ENCODE results near the gene ALDH7A1.
"Not testable (repeated sequence)": the region's sequence is repeated elsewhere in the genome, so short reads cannot be mapped to it uniquely, and the experiment has no call there.

ALDH7A1 gene

DNA sequence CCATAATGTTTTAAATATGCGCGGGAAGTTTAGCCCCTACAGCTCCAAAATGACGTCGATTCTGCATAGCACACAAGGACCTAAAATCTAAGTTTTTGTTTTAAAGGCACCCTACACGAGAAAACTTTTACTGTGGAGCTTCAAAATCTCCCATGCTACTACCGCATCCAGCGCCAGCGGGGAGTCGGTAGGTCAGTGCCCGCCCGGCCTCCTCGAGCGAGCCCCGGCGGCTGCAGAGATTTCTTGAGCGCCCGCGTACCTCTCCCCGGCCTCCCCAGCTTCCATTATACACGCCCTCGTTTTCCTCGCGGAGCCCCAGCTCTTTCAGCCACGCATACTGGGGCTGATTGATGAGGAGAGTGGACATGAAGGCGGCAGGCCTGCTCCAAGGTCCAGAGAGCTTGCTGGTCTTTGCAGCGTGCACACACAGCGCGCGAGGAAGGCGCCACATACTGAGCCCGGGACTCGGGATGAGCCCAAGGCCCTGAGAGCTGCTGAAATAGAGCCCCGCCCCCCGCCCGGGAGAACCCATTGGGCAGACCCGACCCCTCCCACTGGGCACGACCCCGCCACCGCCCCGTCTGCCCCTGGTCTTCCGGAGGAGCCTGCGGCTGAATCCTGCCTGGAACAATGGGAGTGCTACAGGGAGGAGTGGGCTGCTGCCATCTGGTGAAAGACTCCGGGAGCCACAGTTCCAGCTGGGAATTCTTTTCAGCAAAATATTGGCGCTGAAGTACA lies at the start of gene ALDH7A1:
ALDH7A1 (minus strand) TSS at position 472 of the 738 bp plus-strand sequence; CDS start at position 451, 21 bp downstream.
- DNase-seq (ENCODE audit: low spot score): peak; percentile 95

DNA sequence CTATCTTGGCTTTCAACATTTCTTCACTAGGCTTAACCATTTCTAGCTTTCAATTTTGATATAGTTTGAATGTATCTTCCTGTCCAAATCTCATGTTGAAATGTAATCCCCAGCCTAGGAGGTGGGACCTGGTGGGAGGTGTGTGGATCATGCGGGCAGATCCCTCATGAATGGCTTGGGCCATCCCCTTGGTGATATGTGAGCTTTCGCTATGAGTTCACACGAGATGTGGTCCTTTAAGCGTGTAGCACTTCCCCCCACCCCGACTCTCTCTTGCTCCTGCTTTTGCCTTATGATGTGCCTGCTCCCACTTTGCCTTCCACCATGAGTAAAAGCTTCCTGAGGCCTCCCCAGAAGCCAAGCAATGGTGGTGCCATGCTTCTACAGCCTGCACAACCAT lies 46.4 kb upstream of the ALDH7A1 start:
- DNase-seq (ENCODE audit: low spot score): no peak

DNA sequence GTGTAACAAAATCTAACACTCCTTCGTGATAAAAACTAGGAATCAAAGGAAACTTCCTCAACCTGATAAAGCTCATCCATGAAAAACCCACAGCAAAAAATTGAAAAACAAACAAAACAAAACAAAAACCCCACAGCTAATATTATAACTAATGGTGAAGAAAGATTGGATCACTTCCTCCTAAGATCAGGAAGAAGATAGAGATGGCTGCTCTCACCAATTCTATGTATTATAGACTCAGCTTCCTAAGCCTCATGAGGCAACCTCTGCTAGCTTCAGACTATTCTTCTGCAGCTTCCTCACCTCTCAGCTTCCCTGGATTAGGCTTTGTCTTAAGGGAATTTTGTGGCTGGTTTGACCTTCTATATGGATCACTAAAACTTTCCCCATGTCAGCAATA lies 45.8 kb upstream of the ALDH7A1 start:
- DNase-seq (ENCODE audit: low spot score): no peak

DNA sequence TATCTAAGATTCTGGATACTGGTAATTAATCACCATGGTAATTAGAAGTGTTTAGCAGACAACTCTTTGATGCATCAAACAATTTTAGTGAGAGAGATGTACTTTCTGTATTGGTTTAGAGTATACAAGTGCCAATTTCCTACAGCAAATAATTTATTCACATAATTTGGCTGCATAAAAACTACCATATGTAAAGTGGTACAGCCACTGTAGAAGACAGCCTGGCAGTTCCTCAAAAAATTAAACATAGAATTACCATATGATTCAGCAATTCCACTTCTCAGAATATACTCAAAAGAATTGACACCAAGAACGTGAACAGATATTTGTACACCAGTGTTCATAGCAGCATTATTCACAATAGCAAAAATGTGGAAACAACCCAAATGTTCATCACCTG lies 41.9 kb upstream of the ALDH7A1 start:
- no peak for DNase-seq (ENCODE audit: low spot score)

DNA sequence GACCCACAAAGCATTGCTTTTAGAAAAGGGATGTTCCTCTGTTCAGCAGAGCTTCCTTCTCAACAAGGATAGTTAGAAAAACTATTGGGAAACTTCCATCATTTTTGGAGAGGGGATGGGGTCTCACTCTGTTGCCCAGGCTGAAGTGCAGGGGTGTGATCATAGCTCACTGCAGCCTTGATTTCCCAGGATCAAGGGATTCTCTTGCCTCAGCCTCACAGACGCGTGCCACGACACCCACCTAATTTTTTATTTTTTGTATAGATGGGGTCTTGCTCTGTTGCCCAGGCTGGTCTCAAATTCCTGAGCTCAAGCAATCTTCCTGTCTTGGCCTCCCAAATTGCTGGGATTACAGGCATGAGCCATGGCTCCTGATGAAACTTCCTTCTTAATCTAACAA lies 40.6 kb upstream of the ALDH7A1 start:
- no peak for DNase-seq (ENCODE audit: low spot score)

DNA sequence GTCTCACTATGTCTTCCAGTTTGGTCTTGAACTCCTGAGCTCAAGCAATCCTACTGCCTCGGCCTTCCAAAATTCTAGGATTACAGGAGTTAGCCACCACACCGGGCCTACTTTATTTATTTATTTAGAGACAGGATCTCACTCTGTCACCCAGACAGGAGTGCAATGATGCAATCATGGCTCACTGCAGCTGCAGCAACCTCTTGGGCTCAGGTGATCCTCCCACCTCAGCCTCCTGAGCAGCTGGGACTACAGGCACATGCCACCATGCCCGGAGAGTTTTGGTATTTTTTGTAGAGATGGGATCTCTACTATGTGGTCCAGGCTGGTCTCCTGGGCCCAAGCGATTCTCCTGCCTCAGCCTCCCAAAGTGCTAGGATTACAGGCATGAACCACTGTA lies 38.5 kb upstream of the ALDH7A1 start:
- no peak for DNase-seq (ENCODE audit: low spot score)

DNA sequence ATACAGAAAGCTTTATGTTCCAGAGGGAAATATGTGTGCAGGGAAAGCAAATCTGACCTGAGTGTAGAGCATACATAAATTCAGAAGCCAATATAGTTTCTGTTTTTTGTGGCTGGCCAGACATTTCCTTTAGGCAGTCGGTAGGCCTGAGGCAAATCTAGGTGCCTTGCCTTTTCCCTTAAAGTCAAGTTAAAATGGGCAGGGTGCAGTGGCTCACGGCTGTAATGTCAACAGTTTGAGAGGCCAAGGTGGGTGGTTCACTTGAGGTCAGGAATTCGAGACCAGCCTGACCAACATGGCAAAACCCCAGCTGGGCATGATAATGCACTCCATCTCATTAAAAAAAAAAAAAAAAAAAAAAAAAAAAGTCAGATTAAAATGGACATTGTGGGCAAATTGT lies 36.9 kb upstream of the ALDH7A1 start:
- DNase-seq (ENCODE audit: low spot score): no peak

DNA sequence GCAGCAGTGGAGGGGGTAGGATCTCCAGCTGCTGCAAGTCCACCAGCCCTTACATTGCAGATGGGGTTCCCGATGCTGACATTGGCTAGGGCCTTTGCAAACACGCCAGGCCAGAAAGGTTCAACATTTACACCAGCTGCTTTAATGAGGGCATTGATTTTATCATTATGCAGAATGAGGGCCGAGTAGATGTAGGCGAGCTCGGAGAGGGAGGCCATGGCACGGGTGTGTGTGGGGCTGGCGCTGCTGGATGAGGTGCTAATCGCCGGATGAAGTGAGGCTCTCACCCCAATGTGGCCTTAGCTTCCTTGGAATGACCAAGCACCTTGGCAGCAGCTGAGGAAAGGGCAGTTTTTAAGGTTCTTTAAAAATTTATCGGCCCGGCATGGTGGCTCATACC lies 33.1 kb upstream of the ALDH7A1 start:
- no peak for DNase-seq (ENCODE audit: low spot score)

DNA sequence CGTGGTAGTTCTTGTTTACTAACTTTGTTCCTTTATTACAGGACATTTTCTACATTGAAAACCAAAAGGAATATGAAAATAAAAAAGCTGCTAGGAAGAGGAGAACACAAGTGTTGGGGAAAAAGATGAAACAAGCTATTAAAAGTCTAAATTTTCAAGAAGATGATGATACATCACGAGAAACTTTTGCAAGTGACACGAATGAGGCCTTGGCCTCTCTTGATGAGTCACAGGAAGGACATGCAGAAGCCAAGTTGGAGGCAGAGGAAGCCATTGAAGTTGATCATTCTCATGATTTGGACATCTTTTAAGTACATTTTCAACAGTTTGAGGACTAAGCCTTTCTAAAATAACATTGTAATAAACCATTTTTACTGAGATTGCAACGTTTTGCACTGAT lies 29.5 kb upstream of the ALDH7A1 start:
- DNase-seq (ENCODE audit: low spot score): no peak

DNA sequence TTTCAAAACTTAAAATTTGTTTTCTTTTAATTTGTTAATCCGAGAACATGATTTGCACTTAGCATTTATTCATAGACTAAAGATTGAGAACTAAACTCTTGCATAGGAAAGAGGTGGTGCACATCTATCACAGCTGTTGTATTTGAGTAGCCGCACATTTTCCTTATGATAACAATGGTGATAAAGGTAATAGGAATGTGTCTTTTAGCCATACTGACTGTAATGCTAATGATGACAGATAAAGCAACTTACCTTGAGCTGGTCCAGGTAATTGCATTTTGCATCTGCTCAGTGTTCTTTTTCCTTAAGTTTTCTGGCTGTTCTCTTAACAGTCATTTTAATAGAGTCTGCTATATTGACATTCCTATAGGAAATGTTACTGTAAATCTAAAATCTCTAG lies 24.8 kb upstream of the ALDH7A1 start:
- no peak for DNase-seq (ENCODE audit: low spot score)

DNA sequence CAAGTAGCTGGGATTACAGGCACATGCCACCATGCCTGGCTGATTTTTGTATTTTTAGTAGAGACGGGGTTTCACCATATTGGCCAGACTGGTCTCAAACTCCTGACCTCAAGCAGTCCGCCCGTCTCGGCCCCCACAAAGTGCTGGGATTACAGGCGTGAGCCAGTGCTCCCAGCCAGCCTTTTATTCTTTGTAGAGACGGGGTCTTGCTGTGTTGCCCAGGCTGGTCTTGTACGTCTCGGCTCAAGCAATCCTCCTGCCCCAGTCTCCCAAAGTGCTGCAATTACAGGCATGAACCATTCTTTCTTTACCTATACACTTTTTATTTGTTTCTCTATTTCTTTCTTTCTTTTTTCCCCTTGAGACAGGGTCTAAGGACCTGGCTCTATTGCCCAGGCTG lies 22.6 kb upstream of the ALDH7A1 start:
- not testable (repeated sequence) for DNase-seq (ENCODE audit: low spot score)

DNA sequence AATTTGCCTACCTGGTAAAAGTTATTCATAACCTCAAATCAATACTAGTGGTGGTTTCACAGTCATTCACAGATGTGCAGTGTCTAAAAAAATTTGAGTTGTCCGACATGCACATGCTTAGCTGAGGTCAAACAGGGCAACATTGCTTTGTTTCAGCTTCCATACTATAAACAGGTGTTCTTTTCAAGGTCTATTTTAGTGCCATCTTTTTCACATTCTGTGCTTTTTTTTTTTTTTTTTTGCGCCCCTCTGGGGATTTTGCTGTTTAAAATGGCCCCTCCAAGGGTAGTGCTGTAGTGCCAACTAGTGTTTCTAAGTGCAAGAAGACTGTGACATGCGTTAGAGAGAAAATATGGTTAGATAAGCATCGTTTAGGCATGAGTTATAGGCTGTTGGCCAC lies 20.3 kb upstream of the ALDH7A1 start:
- no peak for DNase-seq (ENCODE audit: low spot score)

DNA sequence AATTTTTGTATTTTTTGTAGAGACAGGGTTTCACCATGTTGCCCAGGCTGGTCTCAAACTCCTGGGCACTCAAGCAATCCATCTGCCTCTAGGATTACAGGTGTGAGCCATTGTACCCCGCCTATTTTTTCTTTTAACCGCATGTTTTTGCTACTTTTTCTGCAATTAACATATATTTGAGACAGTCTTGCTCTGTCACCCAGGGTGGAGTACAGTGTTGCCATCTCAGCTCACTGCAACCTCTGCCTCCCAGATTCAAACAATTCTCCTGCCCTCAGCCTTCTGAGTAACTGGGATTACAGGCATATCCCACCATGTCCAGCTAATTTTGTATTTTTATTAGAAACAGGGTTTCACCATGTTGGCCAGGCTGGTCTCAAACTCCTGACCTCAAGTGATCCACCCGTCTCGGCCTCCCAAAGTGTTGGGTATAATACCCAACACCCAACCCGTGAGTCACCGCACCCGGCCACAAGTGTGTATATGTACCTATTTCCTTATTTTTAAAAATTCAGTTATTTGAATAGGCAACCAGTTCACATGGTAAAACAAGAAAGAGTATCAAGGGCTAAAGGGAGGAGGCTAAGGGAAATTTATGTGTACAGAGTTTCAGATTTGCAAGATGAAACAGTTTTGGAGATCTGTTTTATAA lies 19.0 kb upstream of the ALDH7A1 start:
- no peak for DNase-seq (ENCODE audit: low spot score)

DNA sequence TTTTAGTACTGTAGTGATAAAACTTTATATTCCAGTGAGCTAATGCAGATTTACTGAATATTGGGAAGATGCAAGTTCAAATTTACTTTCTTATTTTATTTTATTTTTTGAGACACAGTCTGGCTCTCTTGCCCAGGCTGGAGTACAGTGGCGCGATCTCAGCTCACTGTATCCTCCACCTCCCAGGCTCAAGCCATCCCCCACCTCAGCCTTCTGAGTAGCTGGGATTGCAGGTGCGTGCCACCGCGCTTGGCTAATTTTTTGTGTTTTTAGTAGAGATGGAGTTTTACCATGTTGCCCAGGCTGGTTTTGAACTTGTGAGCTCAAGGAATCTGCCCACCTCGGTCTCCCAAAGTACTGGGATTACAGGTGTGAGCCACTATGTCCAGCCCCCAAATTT lies 15.6 kb upstream of the ALDH7A1 start:
- no peak for DNase-seq (ENCODE audit: low spot score)

DNA sequence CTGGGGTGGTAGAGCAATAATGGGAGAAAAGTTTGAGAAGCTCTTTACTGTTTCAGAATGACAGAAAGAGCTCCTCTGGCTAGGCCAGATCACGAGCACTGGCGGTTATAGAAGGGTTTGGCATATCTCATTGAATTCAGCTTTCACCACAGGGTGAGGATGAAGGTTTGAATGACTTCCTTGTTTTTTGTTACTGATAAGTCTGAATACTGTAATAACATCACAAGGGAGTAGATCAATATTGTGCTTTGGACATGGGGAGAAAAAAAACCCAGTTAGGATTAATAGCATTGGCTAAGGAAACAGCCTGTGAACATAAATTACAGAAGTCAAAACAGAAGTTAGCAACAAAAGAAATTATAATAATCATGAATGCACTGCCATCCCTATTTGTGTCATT lies 15.1 kb upstream of the ALDH7A1 start:
- DNase-seq (ENCODE audit: low spot score): no peak

DNA sequence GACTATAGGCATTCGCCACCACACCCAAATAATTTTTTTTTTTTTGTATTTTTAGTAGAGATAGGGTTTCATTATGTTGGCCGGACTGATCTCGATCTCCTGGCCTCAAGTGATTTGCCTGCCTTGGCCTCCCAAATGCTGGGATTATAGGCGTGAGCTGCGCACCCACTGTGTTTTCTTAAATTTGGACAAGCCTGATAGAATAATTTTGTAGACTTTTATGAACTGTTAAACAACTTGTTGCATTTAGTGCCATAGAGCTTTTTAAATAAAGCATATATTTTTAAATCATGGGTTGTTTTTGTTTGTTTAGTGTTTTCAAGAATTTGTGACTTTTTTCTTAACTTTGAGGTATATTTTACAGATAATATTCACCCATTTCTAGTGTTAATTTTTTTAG lies 10.5 kb upstream of the ALDH7A1 start:
- DNase-seq (ENCODE audit: low spot score): no peak

DNA sequence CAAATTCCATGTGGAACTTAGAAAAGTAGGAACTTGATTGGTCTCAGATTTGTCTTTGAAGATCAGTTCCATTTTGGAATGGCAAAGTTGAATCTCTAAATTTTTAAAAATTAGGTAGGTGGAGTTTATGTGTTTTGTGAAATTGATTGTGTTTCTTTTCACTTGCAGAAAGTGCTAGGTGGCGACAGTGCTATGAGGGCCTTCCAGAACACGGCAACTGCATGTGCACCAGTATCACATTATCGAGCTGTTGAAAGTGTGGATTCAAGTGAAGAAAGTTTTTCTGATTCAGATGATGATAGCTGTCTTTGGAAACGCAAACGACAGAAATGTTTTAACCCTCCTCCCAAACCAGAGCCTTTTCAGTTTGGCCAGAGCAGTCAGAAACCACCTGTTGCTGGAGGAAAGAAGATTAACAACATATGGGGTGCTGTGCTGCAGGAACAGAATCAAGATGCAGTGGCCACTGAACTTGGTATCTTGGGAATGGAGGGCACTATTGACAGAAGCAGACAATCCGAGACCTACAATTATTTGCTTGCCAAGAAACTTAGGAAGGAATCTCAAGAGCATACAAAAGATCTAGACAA lies 8.5 kb upstream of the ALDH7A1 start:
- DNase-seq (ENCODE audit: low spot score): no peak

DNA sequence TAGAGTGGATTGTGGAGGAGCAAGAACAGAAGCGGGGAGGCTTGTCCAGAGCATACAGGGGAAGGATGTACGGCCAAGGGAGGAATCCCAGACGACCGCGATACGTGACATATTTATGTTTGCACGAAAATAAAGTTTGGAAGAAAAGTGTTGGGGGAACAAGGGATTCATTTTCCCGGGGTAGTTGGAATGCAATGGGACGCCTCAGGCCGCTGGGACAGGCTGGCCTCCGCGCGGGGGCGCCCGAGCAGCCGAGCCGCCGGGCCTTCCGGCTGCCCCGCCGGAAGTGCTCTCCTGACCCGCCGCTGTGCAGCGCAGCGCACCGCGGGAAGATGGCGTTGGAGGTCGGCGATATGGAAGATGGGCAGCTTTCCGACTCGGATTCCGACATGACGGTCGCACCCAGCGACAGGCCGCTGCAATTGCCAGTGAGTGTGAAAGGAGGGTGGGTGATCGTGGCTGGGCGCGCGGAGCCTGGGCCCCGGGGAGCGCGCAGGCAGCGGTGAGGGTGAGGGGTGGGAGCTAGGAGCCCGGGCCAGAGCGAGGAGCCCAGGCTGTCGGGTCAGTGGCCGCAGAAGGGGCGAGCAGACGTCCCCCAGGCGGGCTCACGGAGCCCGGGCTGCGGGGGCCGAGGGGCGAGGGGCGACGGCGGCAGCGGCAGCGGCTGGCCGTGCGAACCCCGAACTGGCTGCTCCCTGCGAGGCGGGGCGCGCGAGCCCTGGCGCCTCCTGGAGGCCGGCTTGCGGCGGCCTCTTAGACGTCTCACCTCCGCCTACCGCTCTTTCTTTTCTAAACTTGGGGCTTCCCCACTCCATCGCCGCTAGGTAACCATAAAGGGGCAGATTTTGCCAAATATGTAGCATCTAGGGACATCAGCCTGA lies 5.9 kb upstream of the ALDH7A1 start, which contains the start of gene PHAX:
PHAX (plus strand) TSS at position 317 of the 881 bp plus-strand sequence; CDS start at position 333, 16 bp downstream.
- peak; percentile 85 for DNase-seq (ENCODE audit: low spot score)

DNA sequence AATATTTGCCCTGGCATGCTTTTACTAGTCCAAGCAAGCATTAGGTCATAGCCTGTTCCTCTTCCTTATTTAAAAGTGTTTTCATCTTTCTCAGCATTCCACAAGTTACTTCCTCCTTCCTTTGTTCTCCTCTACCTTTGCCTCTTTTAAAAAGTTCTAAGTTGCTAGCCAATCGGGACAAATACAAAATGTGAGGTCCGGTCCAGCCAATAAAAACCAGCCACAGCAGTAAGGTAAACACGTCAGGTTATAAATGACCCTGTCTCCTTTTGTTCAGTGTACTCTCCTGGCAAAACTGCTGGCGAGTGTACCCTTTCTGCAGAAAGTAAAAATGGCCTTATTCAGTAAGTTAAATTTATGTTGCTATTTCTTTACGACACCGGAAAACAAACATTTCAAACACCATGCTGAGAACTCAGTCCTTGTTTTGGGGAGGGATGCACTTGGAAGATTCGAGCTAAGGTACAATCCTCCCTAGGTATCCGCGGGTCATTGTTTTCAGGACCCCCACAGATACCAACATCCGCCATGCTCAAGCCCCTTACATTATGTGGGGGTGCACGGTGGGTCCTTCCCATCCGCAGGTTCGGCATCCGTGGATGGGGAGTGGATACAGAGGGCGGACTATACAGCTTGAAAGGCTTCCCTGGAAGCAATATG lies 5.1 kb upstream of the ALDH7A1 start:
- DNase-seq (ENCODE audit: low spot score): not testable (repeated sequence)

DNA sequence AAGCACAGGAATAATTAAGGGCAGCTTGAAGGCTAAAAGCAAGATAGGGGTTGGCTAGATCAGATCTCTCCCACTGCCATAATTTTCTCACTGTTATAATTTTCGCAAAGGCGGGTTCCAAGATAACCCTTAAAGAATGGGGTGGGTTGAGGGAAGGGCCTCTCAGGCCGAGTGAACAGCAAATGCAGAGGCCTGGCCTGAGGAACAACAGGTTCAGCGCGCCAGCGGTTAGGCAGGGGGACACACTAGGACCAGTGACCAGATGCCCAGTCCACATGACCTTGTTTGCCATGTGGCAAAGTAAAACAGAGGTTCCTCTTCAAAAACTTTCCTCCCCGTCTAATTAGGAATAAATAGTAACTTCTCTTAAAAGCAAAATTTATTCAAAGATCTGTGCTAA lies 4.5 kb upstream of the ALDH7A1 start:
- no peak for DNase-seq (ENCODE audit: low spot score)

DNA sequence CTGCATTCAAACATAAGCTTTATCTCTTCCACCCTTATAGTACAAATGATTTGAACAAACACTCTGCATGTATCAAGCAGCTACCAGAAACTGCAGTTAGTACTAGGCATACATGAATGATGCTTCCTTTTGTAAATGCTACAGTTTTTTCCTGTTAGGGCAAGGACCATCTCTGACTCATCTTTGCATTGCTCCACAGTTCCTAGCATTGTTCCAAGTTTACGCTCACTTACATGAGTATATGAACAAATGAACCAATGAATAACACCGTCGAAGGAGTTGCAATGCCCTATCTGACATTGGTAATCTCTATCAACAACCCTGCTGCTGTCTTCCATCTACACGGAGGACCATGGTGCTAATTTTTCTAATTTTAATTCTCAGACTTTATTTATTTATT lies 2.1 kb upstream of the ALDH7A1 start:
- DNase-seq (ENCODE audit: low spot score): no peak
